Measurements from ENCODE around the gene KIF26B. TPM values are rescaled to one million over a fixed set of nuclear protein-coding genes. Genes with fewer than 3 reads are reported as not detected.

Gene KIF26B
- total and polyA plus RNA-seq, 2 experiments from 2014 or later, result 0.03 to 0.76 TPM

GRCh38 chr1:245693116-245693793 is 538.5 kb downstream of the KIF26B start:
- Histone ChIP-seq H3K79me2 (replicated peaks; ENCODE audit: insufficient read depth) (no peaks in the 10 kb centered on the region), H3K27ac (ENCODE audit: low read depth) (no peak overlapping the region), H2AFZ (no peak overlapping the region), H3K4me3 (no peak overlapping the region), H3K36me3 (ENCODE audit: insufficient read depth) (no peaks in the 10 kb centered on the region), H3K27me3 (ENCODE audit: insufficient read depth) (no peaks in the 10 kb centered on the region), H3K4me2 (no peak overlapping the region), H4K20me1 (replicated peaks; ENCODE audit: insufficient read depth) (no peaks in the 10 kb centered on the region), H3K9me2 (ENCODE audit: insufficient read depth) (no peaks in the 10 kb centered on the region), H3K4me1 (ENCODE audit: insufficient read depth) (no peaks in the 10 kb centered on the region), H3F3A (replicated peaks; ENCODE audit: low read depth) (no peaks in the 10 kb centered on the region)
- TF ChIP-seq JUNB (IDR thresholded peaks at IDR 0.05; ENCODE audit: unreplicated experiment) (no peak), ETS1 (IDR thresholded peaks at IDR 0.05) (no peak), POLR2AphosphoS5 (IDR thresholded peaks at IDR 0.05; ENCODE audit: low read depth) (no peak), STAT1 (IDR thresholded peaks at IDR 0.05; ENCODE audit: unreplicated experiment) (no peak), EZH2phosphoT487 (IDR thresholded peaks at IDR 0.05; ENCODE audit: unreplicated experiment) (no peak), ZNF462 (CRISPR knock-in tag; IDR thresholded peaks at IDR 0.05) (no peak), CTCF (conservative IDR thresholded peaks at IDR 0.05; ENCODE audit: low read depth in 2 of 2) (no peak), NANOG (IDR thresholded peaks at IDR 0.05; ENCODE audit: borderline replicate concordance) (no peak), EZH2 (IDR thresholded peaks at IDR 0.05; ENCODE audit: low read depth, unreplicated experiment) (no peak), ZNF114 (CRISPR knock-in tag; IDR thresholded peaks at IDR 0.05) (no peak), ZNF331 (CRISPR knock-in tag; IDR thresholded peaks at IDR 0.05; ENCODE audit: low read depth) (no peak), CREB1 (CRISPR knock-in tag; IDR thresholded peaks at IDR 0.05; ENCODE audit: low read depth) (no peak)
- TF ChIP-seq, protein P1, sequence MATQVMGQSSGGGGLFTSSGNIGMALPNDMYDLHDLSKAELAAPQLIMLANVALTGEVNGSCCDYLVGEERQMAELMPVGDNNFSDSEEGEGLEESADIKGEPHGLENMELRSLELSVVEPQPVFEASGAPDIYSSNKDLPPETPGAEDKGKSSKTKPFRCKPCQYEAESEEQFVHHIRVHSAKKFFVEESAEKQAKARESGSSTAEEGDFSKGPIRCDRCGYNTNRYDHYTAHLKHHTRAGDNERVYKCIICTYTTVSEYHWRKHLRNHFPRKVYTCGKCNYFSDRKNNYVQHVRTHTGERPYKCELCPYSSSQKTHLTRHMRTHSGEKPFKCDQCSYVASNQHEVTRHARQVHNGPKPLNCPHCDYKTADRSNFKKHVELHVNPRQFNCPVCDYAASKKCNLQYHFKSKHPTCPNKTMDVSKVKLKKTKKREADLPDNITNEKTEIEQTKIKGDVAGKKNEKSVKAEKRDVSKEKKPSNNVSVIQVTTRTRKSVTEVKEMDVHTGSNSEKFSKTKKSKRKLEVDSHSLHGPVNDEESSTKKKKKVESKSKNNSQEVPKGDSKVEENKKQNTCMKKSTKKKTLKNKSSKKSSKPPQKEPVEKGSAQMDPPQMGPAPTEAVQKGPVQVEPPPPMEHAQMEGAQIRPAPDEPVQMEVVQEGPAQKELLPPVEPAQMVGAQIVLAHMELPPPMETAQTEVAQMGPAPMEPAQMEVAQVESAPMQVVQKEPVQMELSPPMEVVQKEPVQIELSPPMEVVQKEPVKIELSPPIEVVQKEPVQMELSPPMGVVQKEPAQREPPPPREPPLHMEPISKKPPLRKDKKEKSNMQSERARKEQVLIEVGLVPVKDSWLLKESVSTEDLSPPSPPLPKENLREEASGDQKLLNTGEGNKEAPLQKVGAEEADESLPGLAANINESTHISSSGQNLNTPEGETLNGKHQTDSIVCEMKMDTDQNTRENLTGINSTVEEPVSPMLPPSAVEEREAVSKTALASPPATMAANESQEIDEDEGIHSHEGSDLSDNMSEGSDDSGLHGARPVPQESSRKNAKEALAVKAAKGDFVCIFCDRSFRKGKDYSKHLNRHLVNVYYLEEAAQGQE (IDR thresholded peaks at IDR 0.05; ENCODE audit: unreplicated experiment), result no peak
- ATAC-seq (no peak), DNase-seq (ENCODE audit: low spot score) (no peak)
- peaks cover 15% of the 10 kb centered on the region for H3K27me3 Mint-ChIP-seq (ENCODE audit: insufficient read depth, low read depth, poor library complexity)
- H3K9me3 Mint-ChIP-seq, result no peaks in the 10 kb centered on the region
- H3K27ac Mint-ChIP-seq, result no peak overlapping the region
- no peaks in the 10 kb centered on the region for H3K36me3 Mint-ChIP-seq (ENCODE audit: low read depth)
- H3K4me3 Mint-ChIP-seq, result no peak overlapping the region
- no peaks in the 10 kb centered on the region for H3K4me1 Mint-ChIP-seq
